ENCODE measurements around the gene KLRK1.
"Not testable (repeated sequence)": the region's sequence is repeated elsewhere in the genome, so short reads cannot be mapped to it uniquely, and the experiment has no call there.

The KLRK1 gene

GRCh38 chr12:10389904-10390303 is at the start of gene KLRK1:
TSS of gene KLRK1 (minus strand) at chr12:10390041. CDS start at chr12:10388810, 1,231 bp downstream.
- DNase-seq (ENCODE audit: low spot score): no peak

GRCh38 chr12:10437601-10438000 is 47.8 kb upstream of the KLRK1 start:
- DNase-seq (ENCODE audit: low spot score): not testable (repeated sequence)

GRCh38 chr12:10435816-10436215 is 46.0 kb upstream of the KLRK1 start, which contains the start of gene KLRC2:
TSS of gene KLRC2 (minus strand) at chr12:10436010. CDS start at chr12:10435986, 24 bp downstream.
- DNase-seq (ENCODE audit: low spot score): not testable (repeated sequence)

- not testable (repeated sequence) for DNase-seq (ENCODE audit: low spot score)
Observed at GRCh38 chr12:10430623-10431022, 40.8 kb upstream of the KLRK1 start.

GRCh38 chr12:10425938-10426337 is 36.1 kb upstream of the KLRK1 start:
- DNase-seq (ENCODE audit: low spot score): not testable (repeated sequence)

- DNase-seq (ENCODE audit: low spot score): not testable (repeated sequence)
Observed at GRCh38 chr12:10424260-10424899, 34.5 kb upstream of the KLRK1 start.

GRCh38 chr12:10422159-10422558 is 32.3 kb upstream of the KLRK1 start:
- not testable (repeated sequence) for DNase-seq (ENCODE audit: low spot score)

- not testable (repeated sequence) for DNase-seq (ENCODE audit: low spot score)
Observed at GRCh38 chr12:10420334-10420733, 30.5 kb upstream of the KLRK1 start, which contains the start of gene KLRC3. TSS of gene KLRC3 (minus strand) at chr12:10420595. CDS start at chr12:10420550, 45 bp downstream.

GRCh38 chr12:10409392-10409791 is 19.6 kb upstream of the KLRK1 start, which contains the start of gene KLRC4:
TSS of gene KLRC4 (minus strand) at chr12:10409757. CDS start at chr12:10409575, 182 bp downstream.
- no peak for DNase-seq (ENCODE audit: low spot score)

GRCh38 chr12:10408842-10409241 is 19.0 kb upstream of the KLRK1 start:
- DNase-seq (ENCODE audit: low spot score): no peak

GRCh38 chr12:10406725-10407124 is 16.9 kb upstream of the KLRK1 start:
- DNase-seq (ENCODE audit: low spot score): no peak

GRCh38 chr12:10405294-10405693 is 15.5 kb upstream of the KLRK1 start:
- DNase-seq (ENCODE audit: low spot score): no peak

GRCh38 chr12:10404798-10405197 is 15.0 kb upstream of the KLRK1 start:
- DNase-seq (ENCODE audit: low spot score): no peak

GRCh38 chr12:10400829-10401228 is 11.0 kb upstream of the KLRK1 start:
- no peak for DNase-seq (ENCODE audit: low spot score)

- DNase-seq (ENCODE audit: low spot score): no peak
Observed at GRCh38 chr12:10398168-10398567, 8.3 kb upstream of the KLRK1 start.

- no peak for DNase-seq (ENCODE audit: low spot score)
Observed at GRCh38 chr12:10397296-10397695, 7.5 kb upstream of the KLRK1 start.

- DNase-seq (ENCODE audit: low spot score): not testable (repeated sequence)
Observed at GRCh38 chr12:10396176-10396575, 6.3 kb upstream of the KLRK1 start.

GRCh38 chr12:10395390-10395998 is 5.7 kb upstream of the KLRK1 start:
- DNase-seq (ENCODE audit: low spot score): no peak

- DNase-seq (ENCODE audit: low spot score): not testable (repeated sequence)
Observed at GRCh38 chr12:10394531-10395152, 4.8 kb upstream of the KLRK1 start.

- no peak for DNase-seq (ENCODE audit: low spot score)
Observed at GRCh38 chr12:10393291-10393690, 3.5 kb upstream of the KLRK1 start.

- DNase-seq (ENCODE audit: low spot score): no peak
Observed at GRCh38 chr12:10392394-10392930, 2.6 kb upstream of the KLRK1 start.

GRCh38 chr12:10390991-10391390 is 1.1 kb upstream of the KLRK1 start:
- not testable (repeated sequence) for DNase-seq (ENCODE audit: low spot score)

All from hematopoietic multipotent progenitor cell treated with erythropoietin and hydrocortisone succinate and interleukin-3 and kit ligand, for 17 days (in vitro differentiated cells).